ENCODE data around the gene RNF144B. TPM values are rescaled to one million over a fixed set of nuclear protein-coding genes. Genes with fewer than 3 reads are reported as not detected.

Gene RNF144B
- total and polyA plus RNA-seq, 7 donors, result 6.0 to 94.9 (median 34.5) TPM

DNA sequence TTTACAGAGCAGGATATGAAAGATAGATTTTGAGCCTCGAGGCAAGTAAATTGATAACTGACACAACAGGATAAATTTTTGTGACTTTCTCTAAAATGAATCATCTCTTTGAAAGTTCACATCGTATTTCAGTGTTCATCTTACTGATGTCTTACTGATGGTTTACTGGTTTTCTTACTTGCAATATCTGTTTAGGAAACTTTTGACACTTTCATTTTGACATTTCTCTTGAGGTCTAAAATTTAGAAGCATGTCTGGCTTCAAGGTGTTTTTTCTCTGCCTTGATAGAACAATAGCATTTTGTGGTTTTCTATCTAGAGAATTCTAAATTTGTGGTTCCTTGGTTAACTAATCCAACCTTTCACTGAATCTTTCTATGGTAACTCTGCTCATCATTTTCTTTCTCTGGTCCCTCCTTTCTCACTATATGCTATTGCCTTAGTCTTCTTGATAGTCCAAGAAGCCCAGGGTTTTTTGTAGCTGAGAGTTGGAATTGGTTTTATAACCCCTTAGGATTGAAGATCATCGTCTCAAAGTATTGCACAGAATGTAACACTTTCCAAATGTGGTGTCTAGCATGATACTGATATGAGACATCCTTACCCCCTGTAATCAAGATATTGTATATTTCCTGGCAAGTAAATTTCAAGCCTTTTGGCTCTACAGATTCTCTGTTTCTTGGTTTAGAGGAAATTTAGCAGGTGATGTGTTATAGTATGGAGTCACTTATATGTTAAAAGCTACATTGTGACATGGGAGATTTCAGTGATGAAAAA lies 98.7 kb downstream of the RNF144B start:
- no peaks in the 10 kb centered on the region for H3K36me3 ChIP-seq (ENCODE audit: insufficient read depth in 1 of 2, low read depth in 1 of 2)
- no peak overlapping the region for H3K4me3 ChIP-seq
- 51 to 57% (median 56%) methylated on average over 3 of the region's 3 CpGs for WGBS, 3 donors
- no peaks in the 10 kb centered on the region for H3K9me3 ChIP-seq
- no peak overlapping the region for H3K27ac ChIP-seq
- H3K27me3 ChIP-seq (ENCODE audit: insufficient read depth in 3 of 3, low read length in 2 of 3), result no peaks in the 10 kb centered on the region
- DNase-seq (no peak), ATAC-seq (no peak)
- no peak for TF ChIP-seq CTCF (IDR thresholded peaks at IDR 0.05)
- intact Hi-C loops (cut with DNase I), result no loop called here
- peaks cover 7% of the 10 kb centered on the region for H3K4me1 ChIP-seq

DNA sequence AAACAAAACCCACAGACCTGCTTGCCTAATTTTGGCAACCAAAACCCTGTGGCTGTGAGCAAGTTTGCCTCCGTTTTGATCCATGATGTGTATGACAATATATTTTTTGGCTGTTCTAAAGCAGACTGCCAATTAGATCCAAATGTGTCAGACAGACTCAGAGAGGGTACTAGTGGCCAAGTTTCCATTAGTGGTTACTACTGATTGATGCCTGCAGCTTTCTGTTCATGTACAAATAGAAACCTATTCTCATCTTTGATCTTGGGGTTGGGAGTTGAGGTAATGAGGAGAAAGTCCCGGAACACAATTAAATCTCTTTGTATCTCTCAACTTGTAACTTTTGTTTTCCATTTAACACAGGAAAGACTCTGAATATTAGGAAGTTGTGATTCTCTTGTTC lies 100.9 kb downstream of the RNF144B start:
- WGBS, 3 donors, result 68 to 85% (median 76%) methylated on average over 2 of the region's 2 CpGs
- no peak for DNase-seq

GRCh38 chr6:18488526-18489270 lies 101.5 kb downstream of the RNF144B start:
- H3K36me3 ChIP-seq (ENCODE audit: insufficient read depth in 1 of 2, low read depth in 1 of 2), result no peaks in the 10 kb centered on the region
- DNase-seq, result no peak
- H3K27me3 ChIP-seq (ENCODE audit: insufficient read depth in 3 of 3, low read length in 2 of 3), result no peaks in the 10 kb centered on the region
- 74 to 78% (median 77%) methylated on average over 5 of the region's 5 CpGs for WGBS, 3 donors
- intact Hi-C loops (cut with DNase I), result no loop called here
- H3K4me3 ChIP-seq, result no peak overlapping the region
- H3K9me3 ChIP-seq, result no peaks in the 10 kb centered on the region
- peaks cover 7% of the 10 kb centered on the region for H3K4me1 ChIP-seq
- H3K27ac ChIP-seq, result no peak overlapping the region
- no peak for ATAC-seq
- no peak for TF ChIP-seq CTCF (IDR thresholded peaks at IDR 0.05)

More for the DNA sequence above, 100.9 kb downstream of the RNF144B start:
- Histone ChIP-seq H3K27ac (no peak overlapping the region), H3K4me1 (peaks cover 7% of the 10 kb centered on the region), H3K9me3 (no peaks in the 10 kb centered on the region), H3K4me3 (no peak overlapping the region), H3K27me3 (ENCODE audit: insufficient read depth in 3 of 3, low read length in 2 of 3) (no peaks in the 10 kb centered on the region), H3K36me3 (ENCODE audit: insufficient read depth in 1 of 2, low read depth in 1 of 2) (no peaks in the 10 kb centered on the region)
- no peak for ATAC-seq
- no peak for TF ChIP-seq CTCF (IDR thresholded peaks at IDR 0.05)
- intact Hi-C loops (cut with DNase I), result no loop called here

DNA sequence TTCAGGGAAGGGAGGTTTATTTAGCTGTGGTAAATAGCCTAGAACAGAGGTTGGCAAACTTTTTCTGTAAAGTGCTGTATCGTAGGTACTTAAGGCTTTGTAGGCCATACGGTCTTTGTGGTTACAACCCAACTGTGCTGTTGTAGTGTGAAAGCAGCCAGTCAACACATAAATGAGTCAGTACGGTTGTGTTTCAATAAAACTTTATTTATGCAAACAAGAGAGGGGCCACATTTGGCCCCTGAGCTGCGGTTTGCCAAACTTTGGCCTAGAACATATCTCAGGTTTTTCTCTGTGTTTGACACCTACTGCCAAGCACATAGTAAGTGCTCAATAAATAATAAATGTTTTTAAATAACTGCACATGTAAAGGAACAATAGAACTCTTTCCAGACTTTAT lies 102.2 kb downstream of the RNF144B start:
- DNase-seq (no peak), ATAC-seq (no peak)
- H3K36me3 ChIP-seq (ENCODE audit: insufficient read depth in 1 of 2, low read depth in 1 of 2), result no peaks in the 10 kb centered on the region
- no peak for TF ChIP-seq CTCF (IDR thresholded peaks at IDR 0.05)
- H3K4me3 ChIP-seq, result no peak overlapping the region
- intact Hi-C loops (cut with DNase I), result no loop called here
- no peaks in the 10 kb centered on the region for H3K9me3 ChIP-seq
- WGBS, 3 donors, result 83 to 95% (median 95%) methylated on average over 4 of the region's 4 CpGs
- no peaks in the 10 kb centered on the region for H3K27me3 ChIP-seq (ENCODE audit: insufficient read depth in 3 of 3, low read length in 2 of 3)
- peaks cover 13% of the 10 kb centered on the region for H3K4me1 ChIP-seq
- no peak overlapping the region for H3K27ac ChIP-seq

All from psoas muscle (tissue), 8 donors.